IMR-90 (cell line): ENCODE data around the gene SEPTIN5. TPM values are rescaled to one million over a fixed set of nuclear protein-coding genes. Genes with fewer than 3 reads are reported as not detected.

Experiments
- ATAC-seq: fragments of 200-7000 bp; cut with Tn5 transposase; 2 replicates; pipeline ENCODE4 v1.9.1; 2020; ENCODE audit warnings: low read depth, mild to moderate bottlenecking, moderate library complexity
- BruUV-seq: library from RNA; stranded (reverse); fragments of 400-500 nt; replicated peaks from 2 replicates; lab custom pipeline; 2021; lab: Mats Ljungman, UMichigan
- CTCF ChIA-PET: fragments of 300-600 bp; formaldehyde crosslinking; extraction: SDS; loops from one replicate; lab custom pipeline; 2021; ENCODE audit warnings: antibody characterized with exemption; lab: Yijun Ruan, JAX
- POLR2A ChIA-PET: fragments of 300-600 bp; sonication (Branson Sonifier 250); formaldehyde crosslinking; loops from one replicate; lab custom pipeline; 2022; ENCODE audit warnings: antibody characterized with exemption; ENCODE audit not compliant: unreplicated experiment; lab: Charles Lee
- DNase-seq: peaks from one replicate; pipeline ENCODE4 v3.0.0; 2013
- H2AFZ ChIP-seq: replicated peaks from 2 replicates; pipeline ENCODE3; 2013; ENCODE audit warnings: low read length, mild to moderate bottlenecking; ENCODE audit not compliant: poor library complexity
- H2AK5ac ChIP-seq: 2 replicates; pipeline ENCODE4 v1.6.1; 2013; ENCODE audit warnings: low read depth, low read length, inconsistent platforms
- H2AK9ac ChIP-seq: replicated peaks from 2 replicates; pipeline ENCODE3; 2013; ENCODE audit warnings: mild to moderate bottlenecking, low read depth, low read length, moderate library complexity; ENCODE audit not compliant: poor library complexity
- H2BK120ac ChIP-seq: 2 replicates; pipeline ENCODE4 v1.6.1; 2013; ENCODE audit warnings: low read depth, low read length, inconsistent platforms
- H2BK15ac ChIP-seq: 3 replicates; pipeline ENCODE4 v1.6.1; 2013; ENCODE audit warnings: low read depth, low read length, inconsistent platforms
- H2BK20ac ChIP-seq: 2 replicates; pipeline ENCODE4 v1.6.1; 2013; ENCODE audit warnings: low read depth, mild to moderate bottlenecking, inconsistent platforms, low read length, moderate library complexity
- H2BK5ac ChIP-seq: 2 replicates; pipeline ENCODE4 v1.6.1; 2013; ENCODE audit warnings: mild to moderate bottlenecking, low read depth, low read length, inconsistent platforms; ENCODE audit not compliant: poor library complexity, severe bottlenecking
- H3K14ac ChIP-seq: replicated peaks from 2 replicates; pipeline ENCODE4 v1.6.1; 2013; ENCODE audit warnings: low read depth, low read length, inconsistent platforms
- H3K18ac ChIP-seq: 2 replicates; pipeline ENCODE4 v1.6.1; 2013; ENCODE audit warnings: low read depth, low read length, control low read depth
- H3K23ac ChIP-seq: 2 replicates; pipeline ENCODE4 v1.6.1; 2013; ENCODE audit warnings: low read depth, low read length, inconsistent platforms
- H3K27ac ChIP-seq: 2 replicates; pipeline ENCODE4 v1.5.1; 2013; ENCODE audit warnings: mild to moderate bottlenecking, control low read depth, low read length; ENCODE audit not compliant: insufficient read depth
- H3K27me3 ChIP-seq: 2 replicates; pipeline ENCODE4 v1.6.1; 2013; ENCODE audit warnings: low read length; ENCODE audit not compliant: control insufficient read depth, insufficient read depth
- H3K36me3 ChIP-seq: 2 replicates; pipeline ENCODE4 v1.6.1; 2013; ENCODE audit warnings: low read length, mixed read lengths; ENCODE audit not compliant: control insufficient read depth, insufficient read depth
- H3K4ac ChIP-seq: 2 replicates; pipeline ENCODE4 v1.6.1; 2013; ENCODE audit warnings: low read depth, low read length, inconsistent platforms
- H3K4me1 ChIP-seq: 2 replicates; pipeline ENCODE4 v1.6.1; 2013; ENCODE audit warnings: low read length, mixed read lengths; ENCODE audit not compliant: control insufficient read depth, insufficient read depth
- H3K4me2 ChIP-seq: 2 replicates; pipeline ENCODE4 v1.6.1; 2013; ENCODE audit warnings: low read depth, mild to moderate bottlenecking, control low read depth, low read length, moderate library complexity
- H3K4me3 ChIP-seq: 2 replicates; pipeline ENCODE4 v1.5.1; 2013; ENCODE audit warnings: low read depth, mild to moderate bottlenecking, control low read depth, low read length, moderate library complexity; ENCODE audit not compliant: insufficient read depth
- H3K56ac ChIP-seq: 2 replicates; pipeline ENCODE4 v1.6.1; 2013; ENCODE audit warnings: low read length, inconsistent platforms; ENCODE audit not compliant: insufficient read depth; ENCODE audit errors: extremely low read depth
- H3K79me1 ChIP-seq, 2 experiments: 2 replicates each; pipeline ENCODE4 v1.6.1; 2013; ENCODE audit warnings: low read length in 2 of 2, inconsistent platforms in 1 of 2, low read depth in 1 of 2
- H3K9ac ChIP-seq: 2 replicates; pipeline ENCODE4 v1.6.1; 2013; ENCODE audit warnings: low read depth, low read length, control low read depth
- H3K9me1 ChIP-seq: 2 replicates; pipeline ENCODE4 v1.6.1; 2013; ENCODE audit warnings: low read length, inconsistent platforms; ENCODE audit not compliant: insufficient read depth
- H3K9me3 ChIP-seq: 2 replicates; pipeline ENCODE4 v1.6.1; 2013; ENCODE audit warnings: low read length; ENCODE audit not compliant: control insufficient read depth, insufficient read depth
- H4K20me1 ChIP-seq: 2 replicates; pipeline ENCODE4 v1.6.1; 2013; ENCODE audit warnings: low read length, inconsistent platforms; ENCODE audit not compliant: insufficient read depth
- H4K5ac ChIP-seq: 2 replicates; pipeline ENCODE4 v1.6.1; 2013; ENCODE audit warnings: mild to moderate bottlenecking, low read depth, low read length, control low read depth
- H4K8ac ChIP-seq, 2 experiments: 2 replicates each; pipeline ENCODE4 v1.6.1; 2013; ENCODE audit warnings: low read depth in 2 of 2, low read length in 2 of 2, control low read depth in 1 of 2, inconsistent platforms in 1 of 2
- H4K91ac ChIP-seq: 2 replicates; pipeline ENCODE4 v1.6.1; 2013; ENCODE audit warnings: low read depth, low read length, inconsistent platforms; ENCODE audit not compliant: insufficient read depth
- BHLHE40 ChIP-seq: fragments of 150-350 bp; IDR thresholded peaks from 2 replicates; pipeline ENCODE4 v1.6.1; 2016; ENCODE audit warnings: mild to moderate bottlenecking, low read depth, low read length
- CHD1 ChIP-seq: IDR thresholded peaks from 2 replicates; pipeline ENCODE4 v1.6.1; 2012; ENCODE audit warnings: low read depth, low read length, improper control_type of control experiment
- FOS ChIP-seq: fragments of 150-350 bp; IDR thresholded peaks from 2 replicates; pipeline ENCODE4 v1.6.1; 2016; ENCODE audit warnings: low read depth, low read length
- MAZ ChIP-seq: IDR thresholded peaks from 2 replicates; pipeline ENCODE4 v1.6.1; 2012; ENCODE audit warnings: low read depth, mild to moderate bottlenecking, low read length, improper control_type of control experiment, moderate library complexity, borderline replicate concordance
- MXI1 ChIP-seq: IDR thresholded peaks from 2 replicates; pipeline ENCODE4 v1.6.1; 2012; ENCODE audit warnings: low read depth, mild to moderate bottlenecking, low read length, moderate library complexity, borderline replicate concordance
- NFE2L2 ChIP-seq: fragments of 150-350 bp; IDR thresholded peaks from 2 replicates; pipeline ENCODE4 v1.6.1; 2016; ENCODE audit warnings: low read depth, mild to moderate bottlenecking, low read length
- POLR2A ChIP-seq: IDR thresholded peaks from 2 replicates; pipeline ENCODE4 v1.6.1; 2012; ENCODE audit warnings: mild to moderate bottlenecking, low read depth, low read length
- RFX5 ChIP-seq: IDR thresholded peaks from 2 replicates; pipeline ENCODE4 v1.8.0; 2012; ENCODE audit warnings: low read depth, mild to moderate bottlenecking, low read length, moderate library complexity
- WGBS, 2 experiments: methylation state at CpG; one replicate each; pipeline versions ENCODE4 v1.1.5 to v1.1.7; 2013; ENCODE audit warnings: missing lambda C conversion rate in 2 of 2; ENCODE audit not compliant: insufficient read length in 1 of 2; ENCODE audit errors: extremely low coverage in 2 of 2; 5-methylcytosine and 5-hydroxymethylcytosine counted together
- dilution Hi-C: fragments of 300-500 bp; cut with HindIII; formaldehyde crosslinking; loops from one replicate; pipeline ENCODE4 v1.14.3; 2018; ENCODE audit warnings: low sequenced_read_pairs; ENCODE audit not compliant: unreplicated experiment
- in situ Hi-C: fragments of 300-500 bp; cut with MboI; formaldehyde crosslinking; loops from 3 replicates; pipeline ENCODE4 v1.14.3; 2019; ENCODE audit warnings: low sequenced_read_pairs, inconsistent platforms, mixed read lengths
- intact Hi-C: fragments of 100-400 bp; cut with micrococcal nuclease; formaldehyde crosslinking; loops from 2 replicates; pipeline ENCODE4 v1.10.0; 2022
- polyA plus RNA-seq, 3 experiments: library from polyadenylated mRNA; depleted of rRNA; stranded (reverse); fragments of >200 nt; gene quantifications; 2 replicates each; pipeline ENCODE4 v1.2.3, GENCODE V29; 2012; ENCODE audit warnings: low replicate concordance in 1 of 3
- total RNA-seq: library from RNA; depleted of rRNA; stranded (reverse); fragments of >200 nt; gene quantifications from 2 replicates; pipeline ENCODE4 v1.2.3, GENCODE V29; 2012
- TF ChIP-seq, protein P1 (sequence below): fragments of 150-350 bp; IDR thresholded peaks from 2 replicates; pipeline ENCODE4 v1.6.1; 2016; ENCODE audit warnings: low read depth, mild to moderate bottlenecking, low read length, moderate library complexity, borderline replicate concordance

The SEPTIN5 gene
- total and polyA plus RNA-seq, 2 of the 4 experiments (the other 2 are of a cell fraction) = 16.8 to 20.7 TPM

- Histone ChIP-seq H3K27ac (no peak overlapping the region), H4K20me1 (no peaks in the 10 kb centered on the region), H3K14ac (no peak overlapping the region), H2AFZ (no peak overlapping the region), H2AK5ac (no peak overlapping the region), H3K23ac (no peak overlapping the region), H2BK15ac (no peak overlapping the region), H3K9me1 (no peaks in the 10 kb centered on the region), H3K9me3 (no peaks in the 10 kb centered on the region), H2BK20ac (no peak overlapping the region), H3K27me3 (peaks cover 51% of the 10 kb centered on the region), H3K36me3 (no peaks in the 10 kb centered on the region), H2BK5ac (no peak overlapping the region), H3K4me3 (no peak overlapping the region), H3K18ac (no peak overlapping the region), H2AK9ac (peak overlapping the region; percentile 15), H3K56ac (no peak overlapping the region), H4K8ac (no peak overlapping the region), H4K5ac (no peak overlapping the region), H4K91ac (no peak overlapping the region), H3K9ac (no peak overlapping the region), H3K4me1 (peaks cover 3% of the 10 kb centered on the region; the same call in 1 of the 2 replicates), H3K4me2 (no peak overlapping the region), H3K79me1 (no peaks in the 10 kb centered on the region), H3K4ac (no peak overlapping the region), H2BK120ac (no peak overlapping the region)
- ATAC-seq (no peak), DNase-seq (no peak)
- no TSS peak for BruUV-seq
- intact Hi-C loops (no loop called here), in situ Hi-C loops (no loop called here), dilution Hi-C loops (no loop called here)
- ChIA-PET CTCF (no interaction called here), POLR2A (interaction anchor here (0.5 kb wide), 1 partner anchor 340 kb away, joined by 8 read pairs; no protein-coding TSS in a partner anchor)
- WGBS, 2 experiments = 90% methylated on average over 4 of the region's 19 CpGs; no CpG with 5 or more reads in 1 of the 2 experiments
- TF ChIP-seq FOS = no peak
- no peak for TF ChIP-seq NFE2L2
- TF ChIP-seq MAZ = no peak
- TF ChIP-seq BHLHE40 = no peak
- no peak for TF ChIP-seq POLR2A
- TF ChIP-seq CHD1 = no peak
- TF ChIP-seq, protein P1, sequence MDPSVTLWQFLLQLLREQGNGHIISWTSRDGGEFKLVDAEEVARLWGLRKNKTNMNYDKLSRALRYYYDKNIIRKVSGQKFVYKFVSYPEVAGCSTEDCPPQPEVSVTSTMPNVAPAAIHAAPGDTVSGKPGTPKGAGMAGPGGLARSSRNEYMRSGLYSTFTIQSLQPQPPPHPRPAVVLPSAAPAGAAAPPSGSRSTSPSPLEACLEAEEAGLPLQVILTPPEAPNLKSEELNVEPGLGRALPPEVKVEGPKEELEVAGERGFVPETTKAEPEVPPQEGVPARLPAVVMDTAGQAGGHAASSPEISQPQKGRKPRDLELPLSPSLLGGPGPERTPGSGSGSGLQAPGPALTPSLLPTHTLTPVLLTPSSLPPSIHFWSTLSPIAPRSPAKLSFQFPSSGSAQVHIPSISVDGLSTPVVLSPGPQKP = no peak
- no peak for TF ChIP-seq MXI1
- TF ChIP-seq RFX5 = no peak
Measured at GRCh38 chr22:19709063-19709769, 5.1 kb upstream of the SEPTIN5 start.
